ENCODE data around the gene METTL23. TPM values are rescaled to one million over a fixed set of nuclear protein-coding genes. Genes with fewer than 3 reads are reported as not detected.

The METTL23 gene
- total RNA-seq, 4 donors from 2014 or later = 18.3 to 29.7 (median 23.0) TPM

DNA sequence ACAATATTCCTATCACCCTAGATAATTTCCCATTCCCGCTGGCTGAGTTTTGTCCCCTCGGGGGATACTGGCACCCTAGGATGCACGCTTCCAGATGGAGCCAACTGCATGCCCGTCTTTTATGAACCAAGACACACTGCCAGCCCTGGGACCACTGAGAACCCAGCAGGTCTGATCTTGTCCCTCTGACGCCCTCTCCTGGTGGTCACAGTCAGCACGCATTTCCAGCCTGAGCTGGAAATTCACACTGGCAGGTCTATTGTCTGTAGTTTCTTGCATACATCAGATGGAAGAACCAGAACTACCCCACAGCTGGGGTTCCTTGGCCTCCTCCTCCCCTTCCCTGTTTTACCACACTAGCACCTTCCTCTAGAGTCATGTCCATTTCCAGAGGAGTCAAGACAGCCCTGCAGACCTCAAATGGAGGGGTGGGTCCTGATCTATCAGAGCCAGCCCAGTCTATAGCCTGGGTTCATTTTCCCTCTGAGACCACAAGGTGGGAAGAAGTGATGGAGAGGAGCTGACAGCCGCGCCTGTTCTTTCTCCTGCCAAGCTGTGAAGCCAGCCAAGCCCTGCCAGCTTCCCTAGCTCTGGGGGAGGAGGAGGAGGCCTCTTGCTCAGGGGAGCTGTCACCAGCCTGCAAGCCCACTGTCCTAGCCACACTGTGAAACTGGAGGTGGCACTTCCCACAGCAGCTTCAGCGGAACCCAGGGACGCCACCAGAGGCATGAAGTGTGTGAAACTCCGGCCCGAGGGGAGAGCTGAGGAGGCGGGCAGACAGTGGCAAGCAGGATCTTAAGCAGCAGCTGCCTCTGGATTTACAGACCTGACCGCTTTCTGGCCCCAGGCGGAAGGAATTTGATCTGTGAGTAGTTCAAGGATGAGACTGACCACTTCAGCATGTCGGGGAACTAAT, 45.2 kb upstream of the METTL23 start:
- Histone ChIP-seq H3K4me3 (no peak overlapping the region), H3K9me3 (no peaks in the 10 kb centered on the region), H3K27me3 (no peaks in the 10 kb centered on the region), H3K36me3 (peaks cover 8 to 82% (median 61%) of the 10 kb centered on the region in 4 donors), H3K4me1 (peaks cover 56 to 59% (median 58%) of the 10 kb centered on the region in 4 donors), H3K27ac (replicated peaks in 1 of 4) (peak overlapping the region; percentile 89 to 96 (median 92))
- 37% methylated on average over 13 of the region's 16 CpGs for WGBS
- intact Hi-C loops (cut with DNase I) = loop anchor here (5.0 kb wide), 1 partner anchor 36 kb away; no protein-coding TSS in a partner anchor
- DNase-seq (ENCODE audit: extremely low spot score) = no peak
- TF ChIP-seq CTCF (IDR thresholded peaks at IDR 0.05) (peak; percentile 64 to 78 (median 74)), POLR2A (IDR thresholded peaks at IDR 0.05; ENCODE audit: low read depth) (no peak), POLR2AphosphoS5 (IDR thresholded peaks at IDR 0.05) (peak in 1 of 2 donors; percentile 47)

DNA sequence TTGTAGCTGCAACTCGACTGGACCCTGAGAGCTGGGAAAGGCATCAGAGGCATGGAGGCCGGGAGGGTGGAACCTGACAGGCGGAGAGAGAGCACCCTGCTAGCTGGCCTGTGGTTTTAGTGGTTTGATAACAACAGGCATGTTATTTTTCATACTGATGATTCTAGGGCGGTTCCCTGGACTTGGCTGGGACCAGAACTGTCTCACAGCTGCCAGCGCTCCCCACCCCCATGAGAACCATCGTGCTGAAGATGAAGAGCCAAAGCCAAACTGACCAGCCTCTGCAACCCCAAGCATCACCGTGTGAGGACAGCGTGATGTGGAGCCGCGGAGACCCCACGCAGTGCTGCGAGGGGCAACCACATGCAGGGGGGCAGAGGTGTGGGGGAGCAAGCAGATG, 44.3 kb upstream of the METTL23 start:
- H3K27me3 ChIP-seq = no peaks in the 10 kb centered on the region
- TF ChIP-seq POLR2A (IDR thresholded peaks at IDR 0.05; ENCODE audit: low read depth) (no peak), CTCF (IDR thresholded peaks at IDR 0.05) (no peak), POLR2AphosphoS5 (IDR thresholded peaks at IDR 0.05) (no peak), EP300 (IDR thresholded peaks at IDR 0.05) (no peak)
- H3K4me1 ChIP-seq = peaks cover 64 to 67% (median 66%) of the 10 kb centered on the region in 4 donors
- no peaks in the 10 kb centered on the region for H3K9me3 ChIP-seq
- no peak overlapping the region for H3K4me3 ChIP-seq
- peak overlapping the region; percentile 89 to 96 (median 92) for H3K27ac ChIP-seq (replicated peaks in 1 of 4)
- intact Hi-C loops (cut with DNase I) = loop anchor here (5.0 kb wide), 1 partner anchor 35 kb away; no protein-coding TSS in a partner anchor
- WGBS = 58% methylated on average over 11 of the region's 12 CpGs
- H3K36me3 ChIP-seq = peaks cover 8 to 82% (median 54%) of the 10 kb centered on the region in 4 donors
- no peak for DNase-seq (ENCODE audit: extremely low spot score)

GRCh38 chr17:76683011-76683755, 43.5 kb upstream of the METTL23 start:
- Histone ChIP-seq H3K4me1 (peaks cover 73 to 76% (median 75%) of the 10 kb centered on the region in 4 donors), H3K27me3 (no peaks in the 10 kb centered on the region), H3K9me3 (no peaks in the 10 kb centered on the region), H3K4me3 (no peak overlapping the region), H3K36me3 (peaks cover 8 to 77% (median 45%) of the 10 kb centered on the region in 4 donors), H3K27ac (replicated peaks in 1 of 4) (peak overlapping the region; percentile 89 to 96 (median 92))
- WGBS = 75% methylated on average over 18 of the region's 18 CpGs
- DNase-seq (ENCODE audit: extremely low spot score) = no peak
- TF ChIP-seq POLR2AphosphoS5 (IDR thresholded peaks at IDR 0.05) (no peak), EP300 (IDR thresholded peaks at IDR 0.05) (no peak), POLR2A (IDR thresholded peaks at IDR 0.05; ENCODE audit: low read depth) (no peak), CTCF (IDR thresholded peaks at IDR 0.05) (no peak)
- intact Hi-C loops (cut with DNase I) = loop anchor here (5.0 kb wide), 1 partner anchor 34 kb away; no protein-coding TSS in a partner anchor

- 64% methylated on average over 15 of the region's 25 CpGs for WGBS
- H3K36me3 ChIP-seq = peaks cover 8 to 68% (median 37%) of the 10 kb centered on the region in 4 donors
- peaks cover 82 to 86% (median 84%) of the 10 kb centered on the region in 4 donors for H3K4me1 ChIP-seq
- H3K4me3 ChIP-seq = no peak overlapping the region
- no peaks in the 10 kb centered on the region for H3K27me3 ChIP-seq
- H3K9me3 ChIP-seq = no peaks in the 10 kb centered on the region
- peak overlapping the region; percentile 89 to 96 (median 92) for H3K27ac ChIP-seq (replicated peaks in 1 of 4)
- intact Hi-C loops (cut with DNase I) = loop anchor here (5.0 kb wide), 1 partner anchor 33 kb away; no protein-coding TSS in a partner anchor
- no peak for DNase-seq (ENCODE audit: extremely low spot score)
- no peak for TF ChIP-seq POLR2A (IDR thresholded peaks at IDR 0.05; ENCODE audit: low read depth)
- TF ChIP-seq EP300 (IDR thresholded peaks at IDR 0.05) = no peak
- no peak for TF ChIP-seq POLR2AphosphoS5 (IDR thresholded peaks at IDR 0.05)
- no peak for TF ChIP-seq CTCF (IDR thresholded peaks at IDR 0.05)
Observed at GRCh38 chr17:76683921-76684745, 42.5 kb upstream of the METTL23 start.

Data from esophagus muscularis mucosa (tissue), 4 donors.